Skeletal muscle cell (primary cell): Measurements from ENCODE around the gene GAK.
"Not testable (repeated sequence)": the region's sequence is repeated elsewhere in the genome, so short reads cannot be mapped to it uniquely, and the experiment has no call there.

Source experiments
- DNase-seq: peaks from one replicate; pipeline ENCODE4 v3.0.0-alpha.2; 2010; ENCODE audit warnings: low read depth
- H3K4me3 ChIP-seq: 2 replicates; pipeline ENCODE4 v1.5.1; 2011; ENCODE audit warnings: low read depth, mild to moderate bottlenecking, control low read depth, low read length, moderate library complexity

Gene GAK

DNA sequence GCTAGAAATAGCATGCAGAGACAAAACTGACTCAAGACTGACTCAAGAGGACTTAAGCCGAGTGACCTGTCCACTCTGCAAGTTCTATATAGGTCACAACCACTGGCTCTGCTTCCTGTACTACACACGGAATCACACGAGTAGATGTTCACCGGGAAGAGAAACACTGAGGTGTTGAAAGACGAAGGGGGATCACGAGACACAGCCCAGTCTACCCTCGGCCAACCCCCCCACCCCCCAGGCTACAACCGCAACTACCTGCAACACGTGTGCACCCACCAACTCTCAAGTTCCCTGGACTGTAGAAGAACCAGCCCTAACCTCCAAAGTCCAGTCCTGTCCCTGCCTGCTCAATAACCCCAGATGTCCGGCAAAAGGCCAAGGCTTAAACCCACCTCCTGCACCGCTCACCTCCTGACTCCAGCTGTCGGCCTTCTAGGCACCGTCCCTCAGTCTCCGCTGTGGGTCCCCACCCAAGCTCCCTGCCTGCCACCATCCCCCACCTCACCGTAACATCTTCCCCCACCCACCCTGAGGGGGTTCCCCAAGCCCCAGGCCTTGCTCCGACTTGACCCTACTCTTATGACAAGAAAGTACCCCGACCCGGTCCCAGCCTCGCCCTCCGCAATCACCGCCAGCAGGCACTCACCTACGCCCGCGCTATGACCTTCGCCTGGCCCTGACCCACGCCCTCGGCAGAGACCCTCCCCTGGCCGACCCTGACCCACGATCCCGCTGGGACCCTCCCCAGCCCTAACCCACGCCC lies 739 bp downstream of the GAK start:
- peak; percentile 6 for DNase-seq
- H3K4me3 ChIP-seq = peak overlapping the region; percentile 72

DNA sequence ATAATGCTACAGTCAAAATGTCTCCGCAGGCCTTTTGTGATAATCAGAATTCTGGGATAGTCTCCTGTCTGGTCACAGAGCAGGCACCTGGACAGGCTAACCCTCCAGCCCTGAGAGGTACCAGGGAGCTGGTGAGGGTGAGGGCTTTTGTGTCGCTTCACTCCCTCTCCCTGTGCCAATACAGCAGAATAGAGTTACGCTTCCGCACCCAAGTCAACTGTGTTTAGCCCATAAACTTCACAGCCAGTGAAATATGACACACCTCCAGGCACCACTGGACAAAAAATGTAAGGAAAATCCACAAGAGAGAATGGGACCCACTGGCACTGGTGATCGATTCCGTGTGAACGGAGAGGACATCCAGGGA lies 1.3 kb downstream of the GAK start:
- no peak for DNase-seq
- H3K4me3 ChIP-seq = peak overlapping the region; percentile 72

DNA sequence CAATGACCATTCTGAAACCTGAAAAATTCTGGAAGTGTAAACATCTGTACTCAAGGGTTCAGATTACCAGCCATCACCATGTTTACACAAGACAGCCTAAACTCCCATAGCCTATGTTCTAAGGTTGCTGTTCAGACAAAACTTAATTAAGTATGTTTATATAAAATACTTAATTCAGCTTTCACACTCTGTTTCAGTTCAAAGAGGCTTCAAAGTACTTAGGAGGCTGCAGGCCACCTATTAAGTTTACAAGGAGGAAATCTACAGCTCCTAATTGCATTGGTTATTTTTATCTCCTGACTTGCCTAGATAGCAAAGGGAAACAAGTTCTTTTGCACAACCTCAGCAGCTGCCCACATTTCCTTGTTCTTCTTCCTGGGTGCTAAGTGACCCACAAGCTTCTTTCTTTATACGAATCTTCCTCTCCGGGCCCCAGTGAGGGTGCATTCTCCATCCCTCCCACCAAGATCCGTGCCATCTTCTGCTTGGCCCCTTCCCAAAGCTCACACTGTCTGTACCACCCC lies 2.0 kb downstream of the GAK start:
- DNase-seq = no peak
- no peak overlapping the region for H3K4me3 ChIP-seq

DNA sequence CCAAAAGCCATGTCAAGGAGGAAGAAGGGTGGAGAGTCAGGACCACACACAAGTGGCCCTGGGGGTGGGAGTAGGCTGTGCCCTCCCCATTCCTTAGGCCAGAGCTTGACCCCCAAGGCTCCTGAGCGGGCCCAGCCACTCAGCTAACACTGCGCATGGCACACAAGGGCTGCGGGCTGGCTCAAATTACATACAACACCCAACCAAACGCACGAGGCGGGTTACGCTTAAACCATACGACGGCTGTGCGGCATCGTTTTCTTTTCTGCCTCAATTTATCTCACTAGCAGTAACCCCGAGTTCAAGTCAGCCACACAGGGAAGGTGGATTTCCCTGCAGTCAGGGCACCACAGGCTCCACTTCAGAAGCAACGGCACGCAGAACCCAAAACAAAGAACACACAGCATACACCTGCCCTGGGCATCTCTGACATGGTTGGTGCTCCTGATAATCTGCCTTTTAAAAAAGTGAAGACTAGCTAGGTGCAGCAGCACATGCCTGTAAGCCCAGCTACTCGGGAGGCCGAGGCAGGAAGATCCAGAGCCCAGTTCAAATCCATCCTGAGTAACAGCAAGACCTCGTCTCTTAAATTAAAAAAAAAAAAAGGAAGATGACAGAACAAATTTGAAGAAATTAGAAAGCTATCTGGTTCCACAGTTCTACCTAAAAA lies 2.9 kb downstream of the GAK start:
- DNase-seq = no peak
- no peak overlapping the region for H3K4me3 ChIP-seq

DNA sequence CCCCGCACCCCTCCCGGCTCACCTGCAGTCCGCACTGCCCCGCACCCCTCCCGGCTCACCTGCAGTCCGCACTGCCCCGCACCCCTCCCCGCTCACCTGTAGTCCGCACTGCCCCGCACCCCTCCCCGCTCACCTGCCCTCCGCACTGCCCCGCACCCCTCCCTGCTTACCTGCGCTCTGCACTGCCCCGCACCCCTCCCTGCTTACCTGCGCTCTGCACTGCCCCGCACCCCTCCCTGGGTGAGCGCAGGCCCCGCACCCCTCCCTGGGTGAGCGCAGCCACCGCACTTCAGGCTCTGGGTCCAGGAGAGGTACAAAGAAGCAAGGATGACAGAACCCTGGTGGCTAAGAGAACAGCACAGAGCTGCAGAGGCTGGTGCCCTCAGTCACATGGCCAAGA lies 4.5 kb downstream of the GAK start:
- not testable (repeated sequence) for H3K4me3 ChIP-seq, DNase-seq

DNA sequence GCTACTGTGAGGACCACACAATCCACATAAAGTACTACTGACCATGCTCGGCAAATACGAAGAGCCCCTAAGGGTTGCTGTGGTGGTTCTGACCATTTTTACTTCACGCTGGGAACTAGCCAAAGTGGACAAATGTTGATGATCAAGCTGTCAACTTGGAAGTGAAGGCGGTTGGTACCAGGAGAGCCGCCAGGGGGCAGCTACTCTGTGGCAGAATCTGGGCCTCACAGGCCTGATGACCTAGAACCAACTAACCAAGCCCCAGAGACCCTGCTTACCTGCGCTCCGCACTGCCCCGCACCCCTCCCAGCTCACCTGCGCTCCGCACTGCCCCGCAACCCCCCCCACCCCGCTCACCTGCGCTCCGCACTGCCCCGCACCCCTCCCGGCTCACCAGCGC lies 5.6 kb downstream of the GAK start:
- no peak for DNase-seq
- no peak overlapping the region for H3K4me3 ChIP-seq

DNA sequence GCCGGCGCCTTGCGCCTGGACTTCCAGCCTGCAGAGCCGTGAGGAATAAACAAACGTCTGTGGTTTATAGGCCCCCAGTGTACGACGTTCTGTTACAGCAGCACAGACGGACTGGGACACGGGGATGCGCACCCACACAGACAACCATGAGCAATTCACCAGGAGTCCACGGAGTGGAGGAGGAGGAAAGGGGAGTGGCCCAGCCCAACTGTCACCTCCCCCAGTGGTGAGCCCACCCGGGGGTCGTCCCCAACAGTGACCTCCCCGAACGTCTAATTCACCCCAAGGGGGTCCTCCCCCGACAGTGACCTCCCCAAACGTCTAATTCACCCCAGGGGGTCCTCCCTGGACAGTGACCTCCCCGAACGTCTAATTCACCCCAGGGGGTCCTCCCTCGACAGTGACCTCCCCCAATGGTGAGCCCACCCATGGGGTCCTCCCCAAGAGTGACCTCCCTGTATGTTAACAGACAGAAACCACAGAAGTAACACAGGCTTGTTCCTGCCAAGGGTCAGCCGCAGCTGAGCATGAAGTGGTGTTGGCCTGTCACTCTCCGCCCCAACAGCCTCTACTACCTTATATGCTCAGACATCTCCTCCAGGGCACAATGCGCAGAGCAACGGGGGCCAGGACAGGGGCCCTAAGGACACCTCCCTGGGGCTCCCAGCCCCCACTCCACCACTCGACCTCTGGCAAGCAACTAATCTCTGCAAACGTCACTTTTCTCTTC lies 6.2 kb downstream of the GAK start:
- H3K4me3 ChIP-seq = no peak overlapping the region
- DNase-seq = no peak

DNA sequence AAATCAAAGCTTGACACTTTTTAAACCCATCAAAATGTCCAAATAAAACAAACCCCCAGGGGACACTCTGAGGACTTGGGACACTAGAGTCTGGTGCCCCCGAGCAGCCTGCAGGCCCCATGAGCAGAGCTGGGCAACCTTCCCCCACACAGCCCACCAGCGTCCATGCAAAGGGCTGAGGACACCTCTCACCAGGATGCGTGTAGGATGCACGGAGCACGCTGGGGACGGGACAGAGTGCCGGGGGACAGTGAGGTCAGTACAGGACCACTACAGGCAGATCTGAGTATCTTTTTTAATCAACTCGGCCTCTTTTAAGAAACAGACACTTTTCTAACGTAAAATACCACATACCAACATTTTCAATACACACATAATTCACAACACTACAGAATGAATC lies 6.9 kb downstream of the GAK start:
- no peak for DNase-seq
- H3K4me3 ChIP-seq = no peak overlapping the region

DNA sequence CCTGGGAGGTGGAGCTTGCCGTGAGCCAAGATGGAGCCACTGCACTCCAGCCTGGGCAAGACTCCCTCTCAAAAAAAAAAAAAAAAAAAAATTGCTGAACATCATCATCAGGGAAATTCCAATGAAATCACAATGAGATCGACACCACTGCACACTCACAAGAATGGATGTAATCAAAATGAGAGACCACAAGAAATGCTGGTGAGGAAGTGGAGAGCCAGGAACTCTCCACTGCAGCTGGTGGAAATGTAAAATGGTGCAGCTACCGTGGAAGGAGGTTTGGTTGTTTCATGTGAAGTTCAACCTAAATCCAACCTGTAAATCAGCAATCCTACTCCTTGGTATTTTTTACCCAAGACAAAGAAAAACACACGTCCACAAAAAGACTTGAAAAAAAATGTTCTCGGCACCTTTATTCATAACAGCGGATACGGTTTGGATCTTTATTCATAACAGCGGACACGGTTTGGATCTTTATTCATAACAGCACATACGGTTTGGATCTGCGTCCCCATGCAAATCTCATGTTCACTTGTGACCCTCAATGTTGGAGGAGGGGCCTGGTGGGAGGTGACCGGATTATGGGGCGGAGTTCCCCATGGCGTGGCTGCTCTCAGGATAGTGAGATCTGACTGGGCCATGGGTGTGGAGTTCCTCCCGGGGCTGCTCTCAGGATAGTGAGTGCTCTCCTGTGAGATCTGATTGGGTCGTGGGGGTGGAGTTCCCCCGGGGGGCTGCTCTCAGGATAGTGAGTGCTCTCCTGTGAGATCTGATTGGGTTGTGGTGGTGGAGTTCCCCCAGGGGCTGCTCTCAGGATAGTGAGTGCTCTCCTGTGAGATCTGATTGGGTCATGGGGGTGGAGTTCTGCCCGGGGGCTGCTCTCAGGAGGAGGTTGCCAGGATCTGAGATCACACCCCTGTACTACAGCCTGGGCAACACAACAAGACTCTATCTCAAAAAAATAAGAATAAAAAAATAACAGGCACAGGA lies 7.7 kb downstream of the GAK start:
- no peak for DNase-seq
- no peak overlapping the region for H3K4me3 ChIP-seq

DNA sequence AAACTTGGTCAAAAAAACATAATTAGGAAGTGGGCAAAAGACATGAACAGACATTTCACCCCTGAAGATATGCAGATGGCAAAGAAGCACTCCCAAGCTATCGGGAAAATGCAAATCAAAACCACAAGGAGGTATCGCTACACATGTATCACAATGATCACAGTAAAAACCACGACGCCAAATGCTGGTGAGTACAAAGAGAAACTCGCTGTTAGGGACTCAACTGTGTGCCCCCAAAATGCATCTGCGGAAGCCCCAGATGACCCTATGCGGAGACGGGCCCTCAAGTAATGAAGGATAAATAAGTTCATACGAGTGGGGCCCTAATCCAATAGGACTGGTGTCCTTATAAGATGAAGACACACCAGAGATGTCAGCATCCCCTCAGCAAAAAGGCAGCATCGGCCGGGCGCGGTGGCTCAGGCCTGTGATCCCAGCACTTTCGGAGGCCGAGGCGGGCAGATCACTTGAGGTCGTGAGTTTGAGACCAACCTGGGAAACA lies 10.2 kb downstream of the GAK start:
- no peak for DNase-seq

DNA sequence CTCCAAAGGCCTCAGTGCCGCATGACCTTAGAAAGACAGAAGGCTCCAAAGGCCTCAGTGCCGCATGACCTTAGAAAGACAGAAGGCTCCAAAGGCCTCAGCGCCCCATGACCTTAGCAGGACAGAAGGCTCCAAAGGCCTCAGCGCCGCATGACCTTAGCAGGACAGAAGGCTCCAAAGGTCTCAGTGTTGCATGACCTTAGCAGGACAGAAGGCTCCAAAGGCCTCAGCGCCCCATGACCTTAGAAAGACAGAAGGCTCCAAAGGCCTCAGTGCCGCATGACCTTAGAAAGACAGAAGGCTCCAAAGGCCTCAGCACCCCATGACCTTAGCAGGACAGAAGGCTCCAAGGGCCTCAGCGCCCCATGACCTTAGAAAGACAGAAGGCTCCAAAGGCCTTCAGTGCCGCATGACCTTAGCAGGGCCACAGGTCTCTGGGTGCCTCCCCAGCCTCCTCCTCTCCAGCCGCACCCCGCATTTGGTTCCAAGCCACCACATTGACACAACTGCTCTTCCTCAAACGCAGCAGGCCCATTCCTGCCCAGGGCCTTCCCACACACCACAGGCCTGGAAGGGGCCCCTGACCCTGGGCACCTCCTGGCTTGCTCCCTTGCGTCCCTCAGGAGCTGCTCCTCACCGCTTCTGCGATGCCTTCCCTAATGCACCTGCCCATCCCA lies 13.0 kb downstream of the GAK start:
- not testable (repeated sequence) for H3K4me3 ChIP-seq, DNase-seq

More for the DNA sequence above, 10.2 kb downstream of the GAK start:
- H3K4me3 ChIP-seq = no peak overlapping the region

DNA sequence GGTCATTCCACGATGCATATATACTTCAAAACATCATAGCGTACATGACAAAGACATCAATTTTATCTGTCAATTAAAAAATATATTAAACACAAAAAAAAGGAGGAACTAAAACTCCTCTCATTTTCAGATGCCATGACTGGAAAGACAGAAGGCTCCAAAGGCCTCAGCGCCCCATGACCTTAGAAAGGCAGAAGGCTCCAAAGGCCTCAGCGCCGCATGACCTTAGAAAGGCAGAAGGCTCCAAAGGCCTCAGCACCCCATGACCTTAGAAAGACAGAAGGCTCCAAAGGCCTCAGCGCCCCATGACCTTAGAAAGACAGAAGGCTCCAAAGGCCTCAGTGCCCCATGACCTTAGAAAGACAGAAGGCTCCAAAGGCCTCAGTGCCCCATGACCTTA lies 13.5 kb downstream of the GAK start:
- H3K4me3 ChIP-seq, DNase-seq: not testable (repeated sequence)

DNA sequence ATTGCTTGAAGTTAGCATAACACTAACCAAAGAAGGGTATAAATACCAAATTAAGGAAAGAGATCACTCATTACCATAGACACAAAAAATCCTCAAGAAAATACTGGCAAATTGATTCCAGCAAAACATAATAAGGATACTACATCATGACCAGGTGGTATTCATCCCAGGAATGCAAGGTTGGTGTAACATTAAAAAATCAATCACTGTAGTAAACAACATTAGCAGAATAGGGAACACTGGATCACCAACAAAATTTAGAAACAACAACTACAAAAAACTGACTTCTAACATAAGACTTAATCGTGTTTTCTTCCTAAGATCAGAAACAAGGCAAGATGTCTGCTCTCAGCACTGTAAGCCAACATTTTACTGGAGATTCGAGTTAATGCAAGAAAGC lies 14.1 kb downstream of the GAK start:
- no peak overlapping the region for H3K4me3 ChIP-seq

DNA sequence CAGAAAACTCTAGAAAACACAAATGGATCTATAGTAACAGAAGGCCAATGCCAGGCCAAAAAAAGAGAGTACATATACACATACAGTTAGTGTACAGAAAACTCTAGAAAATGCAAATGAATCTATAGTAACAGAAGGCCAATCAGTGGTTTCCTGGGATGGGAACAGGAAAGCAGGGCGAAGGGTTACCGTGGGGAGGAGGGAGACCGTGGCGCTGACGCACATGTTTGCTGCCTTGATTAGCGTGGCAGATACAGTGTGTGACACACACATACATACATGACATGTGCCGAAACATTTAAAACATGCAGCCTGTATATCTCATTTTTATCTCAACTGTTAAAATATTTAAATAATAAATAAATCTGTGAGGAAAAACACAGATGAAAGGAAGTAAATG lies 14.7 kb downstream of the GAK start:
- DNase-seq = no peak
- no peak overlapping the region for H3K4me3 ChIP-seq

More for the DNA sequence above, 14.1 kb downstream of the GAK start:
- DNase-seq = no peak

DNA sequence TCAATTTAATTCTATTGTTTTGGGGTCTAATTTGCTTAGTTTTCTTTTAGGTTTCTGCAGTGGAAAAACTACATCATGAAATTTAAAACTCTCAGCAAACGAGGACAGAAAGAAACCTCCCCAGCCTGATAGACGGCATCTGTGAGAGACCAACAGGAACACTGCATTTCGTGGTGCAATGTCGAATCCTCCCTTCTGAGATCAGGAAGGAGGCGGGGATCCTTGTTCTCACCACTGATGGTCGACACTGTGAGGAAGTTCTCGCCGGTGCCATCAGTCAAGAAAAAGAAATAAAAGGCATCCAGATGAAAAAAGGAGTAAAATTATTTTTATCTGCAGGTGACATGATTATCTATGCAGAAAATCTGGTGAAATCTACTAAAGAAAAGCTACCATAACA lies 16.5 kb downstream of the GAK start:
- no peak for DNase-seq

DNA sequence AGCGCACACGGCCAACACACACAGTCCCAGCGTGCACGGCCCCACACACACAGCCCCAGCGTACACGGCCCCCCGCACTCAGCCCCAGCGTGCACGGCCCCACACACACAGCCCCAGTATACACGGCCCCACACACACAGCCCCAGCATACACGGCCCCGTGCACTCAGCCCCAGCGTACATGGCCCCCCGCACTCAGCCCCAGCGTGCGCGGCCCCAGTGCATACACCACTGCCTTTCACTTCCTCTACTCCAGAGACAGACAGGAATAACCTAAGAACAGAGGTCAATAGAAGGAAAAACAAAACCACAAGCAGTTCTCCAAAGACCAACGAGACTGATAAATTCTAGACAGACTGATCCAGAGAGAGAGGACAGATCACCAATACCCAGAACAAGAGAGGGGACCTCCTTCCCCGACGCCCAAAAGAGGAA lies 17.1 kb downstream of the GAK start:
- no peak for DNase-seq

More for the DNA sequence above, 16.5 kb downstream of the GAK start:
- H3K4me3 ChIP-seq = no peak overlapping the region

DNA sequence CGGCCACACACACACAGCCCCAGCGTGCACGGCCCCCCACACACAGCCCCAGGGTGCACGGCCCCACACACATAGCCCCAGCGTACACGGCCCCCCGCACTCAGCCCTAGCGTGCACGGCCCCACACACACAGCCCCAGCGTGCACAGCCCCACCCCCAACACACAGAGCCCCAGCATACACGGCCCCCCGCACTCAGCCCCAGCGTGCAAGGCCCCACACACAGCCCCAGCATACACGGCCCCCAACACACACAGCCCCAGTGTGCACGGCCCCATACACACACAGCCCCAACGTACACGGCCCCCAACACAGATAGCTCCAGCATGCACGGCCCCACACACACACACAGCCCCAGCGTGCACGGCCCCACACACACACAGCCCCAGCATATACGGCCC lies 17.6 kb downstream of the GAK start:
- no peak for DNase-seq
- H3K4me3 ChIP-seq = no peak overlapping the region

More for the DNA sequence above, 17.1 kb downstream of the GAK start:
- no peak overlapping the region for H3K4me3 ChIP-seq

DNA sequence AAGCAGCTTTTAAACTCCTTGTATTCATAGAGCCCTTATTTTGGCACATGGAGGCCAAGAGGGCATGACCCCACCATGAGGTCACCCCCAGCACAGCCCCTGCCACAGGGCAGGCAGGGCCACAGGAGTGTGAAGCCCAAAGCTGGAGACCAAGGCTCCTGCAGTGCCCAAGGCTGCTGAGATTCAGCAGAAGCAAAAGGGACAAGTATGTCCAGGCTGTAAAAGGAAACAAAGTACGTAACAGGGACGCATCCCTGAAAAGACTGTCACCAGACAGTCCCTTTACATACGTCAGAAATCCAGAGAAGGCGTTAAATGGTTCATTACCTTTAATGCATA lies 18.9 kb downstream of the GAK start:
- H3K4me3 ChIP-seq = no peak overlapping the region
- DNase-seq = no peak
